Measurements from ENCODE around the gene UBTD2.
"Not testable (repeated sequence)": the region's sequence is repeated elsewhere in the genome, so short reads cannot be mapped to it uniquely, and the experiment has no call there.

Gene UBTD2

GRCh38 chr5:172205984-172206383 is 77.6 kb downstream of the UBTD2 start:
- DNase-seq; H3K4me2 ChIP-seq (ENCODE audit: low read length); H3K27me3 ChIP-seq (ENCODE audit: insufficient read depth, low read length); H3K27ac ChIP-seq (ENCODE audit: low read depth, low read length); H2AFZ ChIP-seq (ENCODE audit: insufficient read depth, low read length, poor library complexity); H2BK12ac ChIP-seq (ENCODE audit: low read length); H4K12ac ChIP-seq (ENCODE audit: low read depth, low read length); H3K4me3 ChIP-seq (ENCODE audit: low read depth, low read length); H3K18ac ChIP-seq (ENCODE audit: low read length); H3K4ac ChIP-seq (ENCODE audit: low read depth, low read length); H4K91ac ChIP-seq (ENCODE audit: low read depth, low read length); H3K9me3 ChIP-seq (ENCODE audit: insufficient read depth, low read depth, low read length); H3K36me3 ChIP-seq (ENCODE audit: control insufficient read depth in 1 of 2, insufficient read depth in 2 of 2, low read length in 2 of 2); H3K79me2 ChIP-seq (ENCODE audit: control insufficient read depth, insufficient read depth, low read length, poor library complexity); H4K8ac ChIP-seq (ENCODE audit: low read depth, low read length); H2AK5ac ChIP-seq (ENCODE audit: low read length); H3K9ac ChIP-seq (ENCODE audit: low read length); H2BK5ac ChIP-seq (ENCODE audit: low read depth, low read length, poor library complexity); H3K4me1 ChIP-seq (ENCODE audit: control insufficient read depth in 1 of 2, insufficient read depth in 2 of 2, low read length in 2 of 2); H3K79me1 ChIP-seq (ENCODE audit: low read length); H3K14ac ChIP-seq (ENCODE audit: low read length); H3K23ac ChIP-seq (ENCODE audit: low read length); H2BK120ac ChIP-seq (ENCODE audit: insufficient read depth, low read length, poor library complexity): not testable (repeated sequence)
- WGBS (ENCODE audit: extremely low coverage, insufficient coverage, insufficient read length), result no CpG with 5 or more reads among the region's 11 CpGs

GRCh38 chr5:172200476-172200875 is 83.1 kb downstream of the UBTD2 start:
- Histone ChIP-seq H3K14ac (ENCODE audit: low read length) (no peak overlapping the region), H2AFZ (ENCODE audit: insufficient read depth, low read length, poor library complexity) (no peak overlapping the region), H3K27ac (ENCODE audit: low read depth, low read length) (no peak overlapping the region), H2AK5ac (ENCODE audit: low read length) (no peak overlapping the region), H4K8ac (ENCODE audit: low read depth, low read length) (no peak overlapping the region), H2BK12ac (ENCODE audit: low read length) (no peak overlapping the region), H3K4me1 (ENCODE audit: control insufficient read depth in 1 of 2, insufficient read depth in 2 of 2, low read length in 2 of 2) (no peaks in the 10 kb centered on the region), H4K91ac (ENCODE audit: low read depth, low read length) (no peak overlapping the region), H2BK120ac (ENCODE audit: insufficient read depth, low read length, poor library complexity) (no peak overlapping the region), H3K27me3 (ENCODE audit: insufficient read depth, low read length) (no peaks in the 10 kb centered on the region), H3K4ac (ENCODE audit: low read depth, low read length) (no peak overlapping the region), H4K12ac (ENCODE audit: low read depth, low read length) (no peak overlapping the region), H3K4me3 (ENCODE audit: low read depth, low read length) (no peak overlapping the region), H3K36me3 (ENCODE audit: control insufficient read depth in 1 of 2, insufficient read depth in 2 of 2, low read length in 2 of 2) (peaks cover 0 to 1% of the 10 kb centered on the region in 2 experiments), H3K79me2 (ENCODE audit: control insufficient read depth, insufficient read depth, low read length, poor library complexity) (no peaks in the 10 kb centered on the region), H2BK5ac (ENCODE audit: low read depth, low read length, poor library complexity) (no peak overlapping the region), H3K23ac (ENCODE audit: low read length) (no peak overlapping the region), H3K18ac (ENCODE audit: low read length) (no peak overlapping the region), H3K4me2 (ENCODE audit: low read length) (no peak overlapping the region), H3K9ac (ENCODE audit: low read length) (no peak overlapping the region), H3K79me1 (ENCODE audit: low read length) (no peaks in the 10 kb centered on the region), H3K9me3 (ENCODE audit: insufficient read depth, low read depth, low read length) (peaks cover 1% of the 10 kb centered on the region)
- no CpG with 5 or more reads among the region's 6 CpGs for WGBS (ENCODE audit: extremely low coverage, insufficient coverage, insufficient read length)
- DNase-seq, result no peak

GRCh38 chr5:172199446-172199845 is 84.1 kb downstream of the UBTD2 start:
- Histone ChIP-seq H3K27ac (ENCODE audit: low read depth, low read length) (no peak overlapping the region), H3K4ac (ENCODE audit: low read depth, low read length) (no peak overlapping the region), H3K79me2 (ENCODE audit: control insufficient read depth, insufficient read depth, low read length, poor library complexity) (no peaks in the 10 kb centered on the region), H2AK5ac (ENCODE audit: low read length) (no peak overlapping the region), H4K8ac (ENCODE audit: low read depth, low read length) (no peak overlapping the region), H2BK5ac (ENCODE audit: low read depth, low read length, poor library complexity) (no peak overlapping the region), H3K27me3 (ENCODE audit: insufficient read depth, low read length) (no peaks in the 10 kb centered on the region), H3K4me1 (ENCODE audit: control insufficient read depth in 1 of 2, insufficient read depth in 2 of 2, low read length in 2 of 2) (no peaks in the 10 kb centered on the region), H4K12ac (ENCODE audit: low read depth, low read length) (no peak overlapping the region), H3K9me3 (ENCODE audit: insufficient read depth, low read depth, low read length) (peaks cover 1% of the 10 kb centered on the region), H2AFZ (ENCODE audit: insufficient read depth, low read length, poor library complexity) (no peak overlapping the region), H2BK120ac (ENCODE audit: insufficient read depth, low read length, poor library complexity) (no peak overlapping the region), H3K36me3 (ENCODE audit: control insufficient read depth in 1 of 2, insufficient read depth in 2 of 2, low read length in 2 of 2) (peaks cover 0 to 1% of the 10 kb centered on the region in 2 experiments), H2BK12ac (ENCODE audit: low read length) (no peak overlapping the region), H3K18ac (ENCODE audit: low read length) (no peak overlapping the region), H3K9ac (ENCODE audit: low read length) (no peak overlapping the region), H3K79me1 (ENCODE audit: low read length) (no peaks in the 10 kb centered on the region), H3K14ac (ENCODE audit: low read length) (no peak overlapping the region), H3K4me2 (ENCODE audit: low read length) (no peak overlapping the region), H3K4me3 (ENCODE audit: low read depth, low read length) (no peak overlapping the region), H3K23ac (ENCODE audit: low read length) (no peak overlapping the region), H4K91ac (ENCODE audit: low read depth, low read length) (no peak overlapping the region)
- WGBS (ENCODE audit: extremely low coverage, insufficient coverage, insufficient read length), result no CpG with 5 or more reads among the region's 10 CpGs
- no peak for DNase-seq

- H3K4me1 ChIP-seq (ENCODE audit: control insufficient read depth in 1 of 2, insufficient read depth in 2 of 2, low read length in 2 of 2); H3K23ac ChIP-seq (ENCODE audit: low read length); H2BK12ac ChIP-seq (ENCODE audit: low read length); H2BK5ac ChIP-seq (ENCODE audit: low read depth, low read length, poor library complexity); H3K4me3 ChIP-seq (ENCODE audit: low read depth, low read length); H3K4ac ChIP-seq (ENCODE audit: low read depth, low read length); H3K14ac ChIP-seq (ENCODE audit: low read length); H3K79me1 ChIP-seq (ENCODE audit: low read length); H3K79me2 ChIP-seq (ENCODE audit: control insufficient read depth, insufficient read depth, low read length, poor library complexity); H2AK5ac ChIP-seq (ENCODE audit: low read length); H3K9ac ChIP-seq (ENCODE audit: low read length); H3K9me3 ChIP-seq (ENCODE audit: insufficient read depth, low read depth, low read length); H2BK120ac ChIP-seq (ENCODE audit: insufficient read depth, low read length, poor library complexity); H3K27ac ChIP-seq (ENCODE audit: low read depth, low read length); H3K4me2 ChIP-seq (ENCODE audit: low read length); H4K91ac ChIP-seq (ENCODE audit: low read depth, low read length); H3K18ac ChIP-seq (ENCODE audit: low read length); H3K27me3 ChIP-seq (ENCODE audit: insufficient read depth, low read length); H4K12ac ChIP-seq (ENCODE audit: low read depth, low read length); H2AFZ ChIP-seq (ENCODE audit: insufficient read depth, low read length, poor library complexity); H4K8ac ChIP-seq (ENCODE audit: low read depth, low read length); H3K36me3 ChIP-seq (ENCODE audit: control insufficient read depth in 1 of 2, insufficient read depth in 2 of 2, low read length in 2 of 2); DNase-seq: not testable (repeated sequence)
- whole genome bisulfite sequencing (ENCODE audit: extremely low coverage, insufficient coverage, insufficient read length), result no CpG with 5 or more reads among the region's 4 CpGs
These were observed 85.8 kb downstream of the UBTD2 start for GRCh38 chr5:172197775-172198174.
